Measurements from ENCODE around the gene VSX2.

- TF ChIP-seq CTCF (conservative IDR thresholded peaks at IDR 0.05; ENCODE audit: low read depth, low read length) = no peak
- TF ChIP-seq EZH2 (IDR thresholded peaks at IDR 0.05; ENCODE audit: low read length, unreplicated experiment) = no peak
- no peak for TF ChIP-seq EZH2phosphoT487 (IDR thresholded peaks at IDR 0.05; ENCODE audit: borderline replicate concordance, low read length)
Measured at GRCh38 chr14:74203639-74204038, 35.6 kb upstream of the VSX2 start.

All from PC-3 (cell line).